HepG2 (cell line): ENCODE measurements around the gene CLPX. TPM values are rescaled to one million over a fixed set of nuclear protein-coding genes. Genes with fewer than 3 reads are reported as not detected.
A peak's percentile ranks its signal among the peaks of the same experiment; 100 is the strongest.
"Not testable (repeated sequence)": the region's sequence is repeated elsewhere in the genome, so short reads cannot be mapped to it uniquely, and the experiment has no call there.

Experiments
- ATAC-seq: fragments of 200-7000 bp; cut with Tn5 transposase; 3 replicates; pipeline ENCODE4 v1.9.1; 2020; ENCODE audit warnings: mild to moderate bottlenecking, moderate library complexity
- BruUV-seq: library from RNA; stranded (reverse); fragments of 400-500 nt; replicated peaks from 2 replicates; lab custom pipeline; 2021; lab: Mats Ljungman, UMichigan
- CTCF ChIA-PET: fragments of 300-600 bp; formaldehyde crosslinking; extraction: SDS; loops from one replicate; lab custom pipeline; 2021; ENCODE audit warnings: low total read pairs, inconsistent platforms, low intra/inter-chr PET ratio; lab: Yijun Ruan, JAX
- POLR2A ChIA-PET: fragments of 350-600 bp; sonication (Branson Sonifier 250); formaldehyde crosslinking; loops from one replicate; lab custom pipeline; 2020; ENCODE audit warnings: antibody characterized with exemption, inconsistent platforms; lab: Yijun Ruan, JAX
- DNase-seq: peaks from one replicate; pipeline ENCODE4 v3.0.0-alpha.2; 2015; ENCODE audit warnings: low spot score
- FAIRE-seq: peaks from 3 replicates; lab custom pipeline; 2011; peaks lifted over from hg19 to GRCh38; lab: Jason Lieb, UNC
- H2AFZ ChIP-seq: one replicate; pipeline ENCODE4 v1.6.1; 2011; ENCODE audit warnings: low read length, inconsistent platforms
- H3K27ac ChIP-seq: fragments of 300-600 bp; 3 replicates; pipeline ENCODE4 v1.8.0; 2011; ENCODE audit warnings: mixed run types, mild to moderate bottlenecking, mixed read lengths, low read length, inconsistent platforms; ENCODE audit not compliant: insufficient read depth; ENCODE audit errors: extremely low read length
- H3K27me3 ChIP-seq, 2 experiments: fragments of 200-600 bp in 1 of 2; 2 replicates in 1 of 2; 3 replicates in 1 of 2; pipeline versions ENCODE4 v1.6.0 to v1.8.0; 2011; ENCODE audit warnings: low read length in 2 of 2, mild to moderate bottlenecking in 2 of 2, moderate library complexity in 2 of 2, inconsistent platforms in 1 of 2; ENCODE audit not compliant: insufficient read depth in 2 of 2, control insufficient read depth in 1 of 2
- H3K36me3 ChIP-seq, 2 experiments: fragments of 200-600 bp in 1 of 2; replicated peaks in 1 of 2; 2 replicates in 1 of 2; 3 replicates in 1 of 2; pipeline versions ENCODE4 v1.5.1 to v1.8.0; 2011; ENCODE audit warnings: low read length in 2 of 2, inconsistent platforms in 1 of 2; ENCODE audit not compliant: insufficient read depth in 2 of 2, control insufficient read depth in 1 of 2
- H3K4me1 ChIP-seq: 2 replicates; pipeline ENCODE4 v1.5.1; 2012; ENCODE audit warnings: low read length, inconsistent platforms; ENCODE audit not compliant: insufficient read depth
- H3K4me2 ChIP-seq: 2 replicates; pipeline ENCODE4 v1.6.0; 2011; ENCODE audit warnings: low read depth, low read length, inconsistent platforms
- H3K4me3 ChIP-seq, 3 experiments: fragments of 200-600 bp in 1 of 3; sonication (generic), shearing (Covaris generic) in 1 of 3; replicated peaks in 1 of 3; 2 replicates each; pipeline ENCODE4 v1.5.1; 2011 to 2016; ENCODE audit warnings: low read length in 3 of 3, inconsistent platforms in 2 of 3, low read depth in 2 of 3, mild to moderate bottlenecking in 2 of 3, control low read depth in 1 of 3, mixed read lengths in 1 of 3; ENCODE audit not compliant: insufficient read depth in 1 of 3
- H3K79me2 ChIP-seq: one replicate; pipeline ENCODE4 v1.6.1; 2011; ENCODE audit warnings: low read length, inconsistent platforms; ENCODE audit not compliant: insufficient read depth
- H3K9ac ChIP-seq: 2 replicates; pipeline ENCODE4 v1.6.0; 2011; ENCODE audit warnings: mild to moderate bottlenecking, low read depth, low read length, inconsistent platforms; ENCODE audit not compliant: insufficient read depth
- H3K9me3 ChIP-seq: 2 replicates; pipeline ENCODE4 v1.5.1; 2012; ENCODE audit warnings: mild to moderate bottlenecking, low read length
- H4K20me1 ChIP-seq: 2 replicates; pipeline ENCODE4 v1.6.0; 2011; ENCODE audit warnings: inconsistent platforms, mild to moderate bottlenecking, low read length, moderate library complexity; ENCODE audit not compliant: insufficient read depth
- POLR2G ChIP-seq: fragments of 200-400 bp; formaldehyde crosslinking; IDR thresholded peaks from 2 replicates; pipeline ENCODE4 v1.6.1; 2018; ENCODE audit warnings: mild to moderate bottlenecking, low read depth, low read length, moderate library complexity
- ZBTB33 ChIP-seq: sonication (generic); formaldehyde crosslinking; IDR thresholded peaks from 2 replicates; pipeline ENCODE4 v1.4.0; 2020; ENCODE audit warnings: missing genetic modification reagents
- ZNF589 ChIP-seq: sonication (generic); formaldehyde crosslinking; conservative IDR thresholded peaks from 2 replicates; pipeline ENCODE4 v1.8.0; 2022; ENCODE audit warnings: mild to moderate bottlenecking, moderate library complexity, missing genetic modification reagents
- whole genome bisulfite sequencing: methylation state at CpG from one replicate; pipeline ENCODE4 v1.1.6; 2017; ENCODE audit warnings: low lambda C conversion rate; 5-methylcytosine and 5-hydroxymethylcytosine counted together
- in situ Hi-C: cut with HindIII; loops from 2 replicates; pipeline ENCODE4 v1.10.0; 2017; ENCODE audit warnings: low pct_unique_long_range_greater_than_20kb; ENCODE audit not compliant: extremely low pct_ligation_motif_present
- intact Hi-C: fragments of 100-400 bp; cut with micrococcal nuclease; formaldehyde crosslinking; loops from one replicate; pipeline ENCODE4 v1.10.0; 2022; ENCODE audit not compliant: unreplicated experiment
- polyA plus RNA-seq, 8 experiments: library from polyadenylated mRNA; depleted of rRNA in 3 of 8; stranded (reverse) in 7 of 8; unstranded in 1 of 8; fragments of >200 nt; fragmentation: Illumina TruSeq in 4 of 8; extraction: Trizol in 4 of 8; gene quantifications; 2 replicates each; pipeline versions ENCODE4 v1.2.1 to v1.2.3, GENCODE V29; 2011 to 2016; ENCODE audit warnings: low read depth in 4 of 8, missing spikeins in 1 of 8, mixed read lengths in 1 of 8; ENCODE audit not compliant: insufficient read depth in 1 of 8
- total RNA-seq, 5 experiments: library from RNA; depleted of rRNA; stranded (reverse); fragments of >200 nt; fragmentation: Illumina TruSeq; extraction: Trizol; gene quantifications; 2 replicates each; pipeline ENCODE4 v1.2.3, GENCODE V29; 2016; ENCODE audit warnings: low read depth in 1 of 5

CLPX gene
- total and polyA plus RNA-seq, 2 of the 13 experiments (the other 11 are each of a cell fraction or from before 2014, with no cell fraction given) = 33.9 to 61.3 TPM

DNA sequence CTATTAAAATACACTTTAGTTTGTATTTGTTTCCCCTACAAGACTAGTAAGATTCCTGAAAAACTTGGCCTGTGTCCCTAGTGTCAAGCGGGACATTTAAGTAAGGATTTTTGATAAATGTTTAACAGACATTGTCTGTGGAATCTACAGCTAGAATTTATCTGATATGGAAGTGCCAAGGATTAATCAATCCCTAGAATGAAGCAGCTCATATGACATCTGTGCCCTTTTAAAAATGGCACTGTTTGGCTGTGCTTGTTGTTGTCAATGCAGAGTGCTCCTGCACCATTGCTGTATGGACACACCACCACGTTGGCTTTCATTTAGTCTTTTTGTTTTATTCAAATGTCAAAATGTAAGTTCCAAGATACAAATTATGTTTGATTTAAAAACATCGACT is 37.2 kb downstream of the CLPX start:
- ChIA-PET POLR2A (interaction anchor here (2.1 kb wide), 1 partner anchor 14 kb away, joined by 5 read pairs; the partner anchor contains the start of gene PDCD7), CTCF (no interaction called here)
- H3K27me3 ChIP-seq = no peaks in the 10 kb centered on the region
- intact Hi-C loops = no loop called here
- H2AFZ ChIP-seq = no peak overlapping the region
- H3K4me1 ChIP-seq = no peaks in the 10 kb centered on the region
- H3K4me3 ChIP-seq = no peak overlapping the region
- FAIRE-seq = no peak
- H3K9ac ChIP-seq = no peak overlapping the region
- WGBS = 95% methylated on average over 3 of the region's 3 CpGs
- no TSS peak for BruUV-seq
- in situ Hi-C loops = no loop called here
- no peak overlapping the region for H3K4me2 ChIP-seq
- no peak for ATAC-seq
- no peaks in the 10 kb centered on the region for H3K9me3 ChIP-seq
- no peaks in the 10 kb centered on the region for H4K20me1 ChIP-seq
- no peak for TF ChIP-seq ZBTB33 (CRISPR knock-in tag)
- TF ChIP-seq, all 625 proteins: peak for 0
- DNase-seq = no peak
- Histone ChIP-seq H3K79me2 (no peaks in the 10 kb centered on the region), H3K27ac (no peak overlapping the region), H3K36me3 (peaks cover 0 to 11% of the 10 kb centered on the region in 2 experiments; a peak in 2 of 5 replicates)

GRCh38 chr15:65146438-65146837 is 38.7 kb downstream of the CLPX start:
- ATAC-seq (no peak), DNase-seq (no peak), FAIRE-seq (no peak)
- Histone ChIP-seq H3K27ac (no peak overlapping the region), H3K9me3 (no peaks in the 10 kb centered on the region), H3K27me3 (no peaks in the 10 kb centered on the region), H3K4me2 (no peak overlapping the region), H4K20me1 (no peaks in the 10 kb centered on the region), H3K4me1 (no peaks in the 10 kb centered on the region), H3K79me2 (no peaks in the 10 kb centered on the region), H3K36me3 (peaks cover 0 to 8% of the 10 kb centered on the region in 2 experiments; a peak in 1 of 5 replicates), H3K9ac (no peak overlapping the region), H3K4me3 (no peak overlapping the region), H2AFZ (no peak overlapping the region)
- POLR2A ChIA-PET = interaction anchor here (2.1 kb wide), 1 partner anchor 12 kb away, joined by 5 read pairs; the partner anchor contains the start of gene PDCD7
- no TSS peak for BruUV-seq
- 97% methylated on average over 4 of the region's 4 CpGs for WGBS
- intact Hi-C loops (no loop called here), in situ Hi-C loops (no loop called here)
- TF ChIP-seq ZNF589 (CRISPR knock-in tag) = no peak
- peak; percentile 40; the same call in 1 of the 2 replicates for TF ChIP-seq POLR2G
- CTCF ChIA-PET = no interaction called here

- H2AFZ ChIP-seq, in situ Hi-C loops, H3K36me3 ChIP-seq, FAIRE-seq, H3K27ac ChIP-seq, CTCF ChIA-PET, POLR2A ChIA-PET, H3K9ac ChIP-seq, H3K27me3 ChIP-seq, ATAC-seq, H3K4me2 ChIP-seq, DNase-seq, BruUV-seq, H3K79me2 ChIP-seq, intact Hi-C loops, H3K4me3 ChIP-seq, H4K20me1 ChIP-seq: not testable (repeated sequence)
- Histone ChIP-seq H3K4me1 (peaks cover 11% of the 10 kb centered on the region), H3K9me3 (peaks cover 14% of the 10 kb centered on the region; the same call in 1 of the 2 replicates)
- 73% methylated on average over 6 of the region's 6 CpGs for WGBS
Observed at GRCh38 chr15:65138631-65139030, 46.5 kb downstream of the CLPX start.
